ENCODE results near the gene TMEM150B.

The TMEM150B gene

GRCh38 chr19:55352549-55353145 lies 27.5 kb upstream of the TMEM150B start:
- DNase-seq (ENCODE audit: low read depth, low spot score): no peak
- H3K36me3 ChIP-seq (ENCODE audit: insufficient read depth, low read length): no peaks in the 10 kb centered on the region
- H3K9me3 ChIP-seq (ENCODE audit: low read depth, low read length): no peaks in the 10 kb centered on the region
- no peak overlapping the region for H3K4me3 ChIP-seq
- no peak overlapping the region for H3K27ac ChIP-seq
- TF ChIP-seq EZH2 (IDR thresholded peaks at IDR 0.05): no peak
- TF ChIP-seq POLR2AphosphoS5 (IDR thresholded peaks at IDR 0.05; ENCODE audit: borderline replicate concordance, low read depth, low read length): no peak
- no peak for TF ChIP-seq FOXP2 (optimal IDR thresholded peaks at IDR 0.05; ENCODE audit: control extremely low read depth, extremely low read length, insufficient read depth)
- no peak overlapping the region for H3K9ac ChIP-seq (ENCODE audit: insufficient read length)

DNA sequence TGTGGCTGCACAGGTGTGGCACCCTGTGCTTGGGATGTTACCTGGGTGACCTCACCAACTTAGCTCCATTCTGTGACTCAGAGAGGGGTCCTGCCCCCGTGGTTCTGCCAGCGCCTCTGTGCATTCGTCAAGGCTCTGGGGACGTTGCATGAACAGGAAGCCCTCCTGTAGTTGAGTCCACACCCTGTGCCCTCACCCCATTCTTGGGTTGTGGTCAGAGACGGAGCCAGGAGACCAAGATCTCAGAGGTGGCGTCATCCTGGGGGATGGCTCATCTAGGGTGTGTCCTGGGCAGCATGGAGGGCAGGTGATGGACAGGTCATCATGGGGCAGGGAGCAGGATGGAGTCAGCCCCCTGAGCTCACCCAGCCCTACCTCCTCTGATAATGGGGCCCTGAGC lies 26.9 kb upstream of the TMEM150B start:
- H3K36me3 ChIP-seq (ENCODE audit: insufficient read depth, low read length): no peaks in the 10 kb centered on the region
- no peak overlapping the region for H3K27ac ChIP-seq
- no peak overlapping the region for H3K4me3 ChIP-seq
- no peaks in the 10 kb centered on the region for H3K9me3 ChIP-seq (ENCODE audit: low read depth, low read length)
- no peak overlapping the region for H3K9ac ChIP-seq (ENCODE audit: insufficient read length)
- no peak for DNase-seq (ENCODE audit: low read depth, low spot score)
- TF ChIP-seq EZH2 (IDR thresholded peaks at IDR 0.05) (no peak), FOXP2 (optimal IDR thresholded peaks at IDR 0.05; ENCODE audit: control extremely low read depth, extremely low read length, insufficient read depth) (no peak), POLR2AphosphoS5 (IDR thresholded peaks at IDR 0.05; ENCODE audit: borderline replicate concordance, low read depth, low read length) (no peak)

DNA sequence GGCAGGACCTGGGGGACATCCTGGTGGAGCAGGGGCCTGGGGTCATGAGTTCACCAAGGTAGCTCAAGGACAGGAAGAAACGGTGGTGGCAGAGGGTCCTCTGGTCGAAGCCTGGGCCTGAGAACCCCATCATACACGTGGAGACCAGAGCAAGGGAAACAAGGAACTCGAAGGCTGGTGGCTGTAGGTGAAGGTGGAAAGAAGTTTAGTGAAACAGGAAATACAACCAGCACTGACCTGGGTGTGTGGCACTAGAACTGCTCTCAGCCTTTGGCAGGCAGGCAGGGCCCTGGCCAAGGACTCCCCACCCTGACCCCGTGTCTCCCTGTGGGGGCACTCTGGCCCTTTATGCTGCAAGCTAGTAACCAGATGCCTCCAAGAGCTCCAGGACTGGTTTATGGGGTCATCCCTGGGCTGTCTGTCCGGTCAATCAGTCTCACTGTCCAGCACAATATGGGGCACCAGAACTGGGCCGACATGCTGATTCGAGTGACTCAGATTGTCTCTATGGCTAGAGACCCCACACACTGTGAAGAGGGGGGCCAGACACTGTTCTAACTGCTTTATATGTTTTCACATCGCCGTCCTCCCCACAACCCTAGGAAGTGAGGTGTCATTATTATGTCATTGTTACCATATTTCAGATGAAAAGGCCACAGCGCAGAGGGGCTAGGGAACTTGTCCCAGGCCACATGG lies 25.6 kb upstream of the TMEM150B start:
- Histone ChIP-seq H3K4me3 (no peak overlapping the region), H3K36me3 (ENCODE audit: insufficient read depth, low read length) (no peaks in the 10 kb centered on the region), H3K27ac (no peak overlapping the region), H3K9me3 (ENCODE audit: low read depth, low read length) (no peaks in the 10 kb centered on the region), H3K9ac (ENCODE audit: insufficient read length) (no peak overlapping the region)
- no peak for DNase-seq (ENCODE audit: low read depth, low spot score)
- no peak for TF ChIP-seq FOXP2 (optimal IDR thresholded peaks at IDR 0.05; ENCODE audit: control extremely low read depth, extremely low read length, insufficient read depth)
- TF ChIP-seq EZH2 (IDR thresholded peaks at IDR 0.05): no peak
- 0 out of 2 replicates have a peak, but pooled peaks have one; percentile 1 for TF ChIP-seq POLR2AphosphoS5 (IDR thresholded peaks at IDR 0.05; ENCODE audit: borderline replicate concordance, low read depth, low read length)

- no peak overlapping the region for H3K9ac ChIP-seq (ENCODE audit: insufficient read length)
- TF ChIP-seq FOXP2 (optimal IDR thresholded peaks at IDR 0.05; ENCODE audit: control extremely low read depth, extremely low read length, insufficient read depth) (no peak), POLR2AphosphoS5 (IDR thresholded peaks at IDR 0.05; ENCODE audit: borderline replicate concordance, low read depth, low read length) (no peak), EZH2 (IDR thresholded peaks at IDR 0.05) (no peak)
- no peak overlapping the region for H3K4me3 ChIP-seq
- DNase-seq (ENCODE audit: low read depth, low spot score): no peak
- no peaks in the 10 kb centered on the region for H3K9me3 ChIP-seq (ENCODE audit: low read depth, low read length)
- no peaks in the 10 kb centered on the region; the same call in 1 of the 2 replicates for H3K36me3 ChIP-seq (ENCODE audit: insufficient read depth, low read length)
- H3K27ac ChIP-seq: peak overlapping the region; percentile 40; the same call in 1 of the 2 replicates
Measured at GRCh38 chr19:55348317-55349034, 23.3 kb upstream of the TMEM150B start.

DNA sequence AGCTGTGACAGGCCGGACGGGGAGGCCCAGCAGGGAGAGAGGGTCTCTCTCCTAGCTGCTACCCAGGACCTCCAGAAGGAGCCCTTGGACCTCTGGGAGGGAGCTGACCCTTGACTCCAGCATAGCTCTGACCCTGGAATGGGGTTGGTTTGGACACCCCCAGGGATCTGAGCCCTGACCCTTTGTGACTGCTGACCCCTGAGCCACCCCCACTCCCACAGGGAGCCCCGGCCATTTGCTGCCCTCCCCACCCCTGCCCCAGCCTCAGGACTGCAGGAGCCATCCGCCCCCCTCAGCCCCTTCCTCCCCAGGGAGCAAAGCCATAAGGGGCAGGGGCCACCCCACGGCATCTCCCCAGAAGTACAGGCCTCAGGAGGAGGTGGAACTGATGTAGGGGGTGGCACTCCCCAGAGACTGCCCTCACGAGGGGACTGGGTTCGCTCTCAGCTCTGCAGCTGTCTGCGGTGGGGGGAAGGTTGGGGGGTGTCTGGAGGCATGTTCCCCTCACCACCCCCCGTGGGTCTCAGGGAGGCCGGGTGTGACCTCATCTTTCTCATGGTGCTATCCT lies 22.4 kb upstream of the TMEM150B start:
- TF ChIP-seq FOXP2 (optimal IDR thresholded peaks at IDR 0.05; ENCODE audit: control extremely low read depth, extremely low read length, insufficient read depth): no peak
- no peak for TF ChIP-seq EZH2 (IDR thresholded peaks at IDR 0.05)
- no peak for TF ChIP-seq POLR2AphosphoS5 (IDR thresholded peaks at IDR 0.05; ENCODE audit: borderline replicate concordance, low read depth, low read length)
- Histone ChIP-seq H3K9ac (ENCODE audit: insufficient read length) (no peak overlapping the region), H3K4me3 (no peak overlapping the region), H3K27ac (no peak overlapping the region), H3K9me3 (ENCODE audit: low read depth, low read length) (no peaks in the 10 kb centered on the region), H3K36me3 (ENCODE audit: insufficient read depth, low read length) (no peaks in the 10 kb centered on the region; the same call in 1 of the 2 replicates)
- no peak for DNase-seq (ENCODE audit: low read depth, low spot score)

DNA sequence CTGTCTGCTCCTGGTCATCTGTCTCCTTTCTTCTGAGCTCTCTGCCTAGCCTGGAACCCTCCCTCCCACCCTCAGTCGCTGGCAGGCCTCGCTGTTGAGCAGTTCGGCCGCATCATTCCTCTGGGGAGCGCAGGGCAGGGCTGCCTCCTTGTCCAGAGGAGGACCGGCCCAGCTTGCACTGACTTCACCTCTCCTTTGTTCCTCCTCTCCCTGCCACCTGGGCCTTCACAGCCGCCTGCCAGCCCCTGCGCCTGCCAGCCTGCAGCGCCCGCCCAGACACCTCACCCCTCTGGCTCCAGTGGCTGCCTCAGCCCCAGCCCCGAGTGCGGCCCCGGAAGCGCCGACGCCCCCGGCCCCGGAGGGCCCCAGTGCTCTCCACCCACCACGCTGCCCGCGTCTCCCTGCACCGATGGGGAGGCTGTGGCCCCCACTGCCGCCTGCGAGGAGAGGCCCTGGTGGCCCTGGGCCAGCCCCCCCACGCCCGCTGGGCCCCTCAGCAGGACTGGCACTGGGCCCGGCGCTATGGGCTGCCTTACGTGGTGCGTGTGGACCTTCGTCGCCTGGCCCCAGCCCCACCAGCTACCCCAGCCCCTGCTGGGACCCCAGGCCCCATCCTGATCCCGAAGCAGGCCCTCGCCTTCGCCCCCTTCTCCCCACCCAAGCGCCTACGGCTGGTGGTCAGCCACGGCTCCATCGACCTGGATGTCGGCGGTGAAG lies 21.7 kb upstream of the TMEM150B start:
- Histone ChIP-seq H3K9me3 (ENCODE audit: low read depth, low read length) (no peaks in the 10 kb centered on the region), H3K4me3 (no peak overlapping the region), H3K27ac (no peak overlapping the region), H3K36me3 (ENCODE audit: insufficient read depth, low read length) (no peaks in the 10 kb centered on the region; the same call in 1 of the 2 replicates), H3K9ac (ENCODE audit: insufficient read length) (no peak overlapping the region)
- no peak for DNase-seq (ENCODE audit: low read depth, low spot score)
- TF ChIP-seq FOXP2 (optimal IDR thresholded peaks at IDR 0.05; ENCODE audit: control extremely low read depth, extremely low read length, insufficient read depth): no peak
- no peak for TF ChIP-seq EZH2 (IDR thresholded peaks at IDR 0.05)
- no peak for TF ChIP-seq POLR2AphosphoS5 (IDR thresholded peaks at IDR 0.05; ENCODE audit: borderline replicate concordance, low read depth, low read length)

GRCh38 chr19:55345818-55346724 lies 20.9 kb upstream of the TMEM150B start:
- no peak overlapping the region for H3K27ac ChIP-seq
- no peak overlapping the region for H3K9ac ChIP-seq (ENCODE audit: insufficient read length)
- H3K36me3 ChIP-seq (ENCODE audit: insufficient read depth, low read length): no peaks in the 10 kb centered on the region; the same call in 1 of the 2 replicates
- TF ChIP-seq EZH2 (IDR thresholded peaks at IDR 0.05) (no peak), POLR2AphosphoS5 (IDR thresholded peaks at IDR 0.05; ENCODE audit: borderline replicate concordance, low read depth, low read length) (no peak), FOXP2 (optimal IDR thresholded peaks at IDR 0.05; ENCODE audit: control extremely low read depth, extremely low read length, insufficient read depth) (no peak)
- no peaks in the 10 kb centered on the region for H3K9me3 ChIP-seq (ENCODE audit: low read depth, low read length)
- DNase-seq (ENCODE audit: low read depth, low spot score): no peak
- H3K4me3 ChIP-seq: no peak overlapping the region
